Brain microvascular endothelial cell (primary cell): ENCODE measurements around the gene TCN2.

Source experiments
- DNase-seq: peaks from one replicate; pipeline ENCODE4 v3.0.0-alpha.2; 2020
- H3K27ac ChIP-seq: fragments of 250-450 bp; sonication (Bioruptor Pico); 2 replicates; pipeline ENCODE4 v1.5.1; 2020; ENCODE audit warnings: mild to moderate bottlenecking, moderate library complexity
- H3K27me3 ChIP-seq: fragments of 250-450 bp; sonication (Bioruptor Pico); replicated peaks from 2 replicates; pipeline ENCODE4 v1.5.1; 2020; ENCODE audit warnings: mild to moderate bottlenecking
- H3K36me3 ChIP-seq: fragments of 250-450 bp; sonication (Bioruptor Pico); replicated peaks from 2 replicates; pipeline ENCODE4 v1.5.1; 2020; ENCODE audit warnings: mild to moderate bottlenecking
- H3K4me3 ChIP-seq: 2 replicates; pipeline ENCODE4 v1.5.1; 2011; ENCODE audit warnings: low read depth, mild to moderate bottlenecking, control low read depth, low read length, moderate library complexity
- CTCF ChIP-seq: IDR thresholded peaks from 2 replicates; pipeline ENCODE4 v1.5.1; 2011; ENCODE audit warnings: low read depth, mild to moderate bottlenecking, moderate library complexity, low read length, control low read depth, inconsistent platforms; ENCODE audit errors: missing control alignments
- in situ Hi-C: cut with HindIII; loops from 2 replicates; pipeline ENCODE4 v1.10.0; 2017; ENCODE audit warnings: low sequenced_read_pairs, low pct_ligation_motif_present

Gene TCN2

DNA sequence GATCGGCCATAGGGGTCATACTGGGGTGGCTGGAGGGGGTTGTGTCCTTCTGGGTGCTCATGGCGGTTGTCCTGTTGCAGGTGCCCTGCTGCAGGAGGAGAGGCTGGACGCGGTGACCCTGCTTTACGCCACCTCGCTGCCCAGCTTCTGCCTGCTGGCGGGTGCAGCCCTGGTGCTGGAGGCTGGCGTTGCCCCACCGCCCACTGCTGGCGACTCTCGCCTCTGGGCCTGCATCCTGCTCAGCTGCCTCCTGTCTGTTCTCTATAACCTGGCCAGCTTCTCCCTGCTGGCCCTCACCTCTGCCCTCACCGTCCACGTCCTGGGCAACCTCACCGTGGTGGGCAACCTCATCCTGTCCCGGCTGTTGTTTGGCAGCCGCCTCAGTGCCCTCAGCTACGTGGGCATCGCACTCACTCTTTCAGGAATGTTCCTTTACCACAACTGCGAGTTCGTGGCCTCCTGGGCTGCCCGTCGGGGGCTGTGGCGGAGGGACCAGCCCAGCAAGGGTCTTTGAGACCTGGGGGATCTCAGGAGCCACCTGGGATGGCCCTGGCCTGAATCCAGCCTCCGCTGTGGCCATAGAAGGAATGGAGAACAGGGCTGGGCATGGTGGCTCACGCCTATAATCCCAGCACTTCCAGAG lies 39.7 kb downstream of the TCN2 start:
- TF ChIP-seq CTCF = no peak
- DNase-seq = no peak
- Histone ChIP-seq H3K27me3 (no peaks in the 10 kb centered on the region), H3K27ac (no peak overlapping the region), H3K4me3 (no peak overlapping the region), H3K36me3 (no peaks in the 10 kb centered on the region)
- in situ Hi-C loops = no loop called here

GRCh38 chr22:30647536-30647935 lies 40.6 kb downstream of the TCN2 start:
- no peak overlapping the region for H3K27ac ChIP-seq
- H3K36me3 ChIP-seq = no peaks in the 10 kb centered on the region
- H3K27me3 ChIP-seq = no peaks in the 10 kb centered on the region
- no peak for DNase-seq
- no peak for TF ChIP-seq CTCF
- H3K4me3 ChIP-seq = no peak overlapping the region
- in situ Hi-C loops = no loop called here

DNA sequence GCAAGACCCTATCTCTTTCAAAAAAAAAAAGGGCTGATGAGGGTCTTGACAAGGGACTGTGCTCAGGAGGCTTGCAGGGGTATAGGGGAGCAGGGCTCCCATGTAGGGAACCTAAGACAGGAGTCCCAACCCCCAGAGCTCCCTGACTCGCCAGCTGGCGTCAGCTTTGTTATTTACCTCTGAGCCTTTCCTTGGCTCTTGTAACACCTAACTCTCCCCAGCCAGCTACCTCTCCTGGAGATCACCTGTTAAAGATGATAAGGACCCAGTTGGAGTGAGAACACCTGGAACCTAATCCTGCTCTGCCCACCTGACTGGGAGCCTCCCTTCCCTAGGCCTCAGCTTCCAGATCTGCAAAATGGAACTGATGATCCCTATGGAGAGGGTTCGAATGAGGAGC lies 41.9 kb downstream of the TCN2 start:
- in situ Hi-C loops = no loop called here
- no peaks in the 10 kb centered on the region for H3K27me3 ChIP-seq
- no peak overlapping the region for H3K27ac ChIP-seq
- DNase-seq = no peak
- no peaks in the 10 kb centered on the region for H3K36me3 ChIP-seq
- TF ChIP-seq CTCF = no peak
- no peak overlapping the region for H3K4me3 ChIP-seq

GRCh38 chr22:30649430-30650007 lies 42.5 kb downstream of the TCN2 start:
- Histone ChIP-seq H3K27ac (no peak overlapping the region), H3K27me3 (no peaks in the 10 kb centered on the region), H3K36me3 (no peaks in the 10 kb centered on the region), H3K4me3 (no peak overlapping the region)
- DNase-seq = peak; percentile 63
- in situ Hi-C loops = no loop called here
- peak; percentile 25 for TF ChIP-seq CTCF

GRCh38 chr22:30650508-30651116 lies 43.6 kb downstream of the TCN2 start:
- Histone ChIP-seq H3K27ac (no peak overlapping the region), H3K4me3 (no peak overlapping the region), H3K36me3 (no peaks in the 10 kb centered on the region), H3K27me3 (no peaks in the 10 kb centered on the region)
- no peak for TF ChIP-seq CTCF
- no peak for DNase-seq
- in situ Hi-C loops = no loop called here
